ENCODE results near the gene NDUFS6.

The NDUFS6 gene

DNA sequence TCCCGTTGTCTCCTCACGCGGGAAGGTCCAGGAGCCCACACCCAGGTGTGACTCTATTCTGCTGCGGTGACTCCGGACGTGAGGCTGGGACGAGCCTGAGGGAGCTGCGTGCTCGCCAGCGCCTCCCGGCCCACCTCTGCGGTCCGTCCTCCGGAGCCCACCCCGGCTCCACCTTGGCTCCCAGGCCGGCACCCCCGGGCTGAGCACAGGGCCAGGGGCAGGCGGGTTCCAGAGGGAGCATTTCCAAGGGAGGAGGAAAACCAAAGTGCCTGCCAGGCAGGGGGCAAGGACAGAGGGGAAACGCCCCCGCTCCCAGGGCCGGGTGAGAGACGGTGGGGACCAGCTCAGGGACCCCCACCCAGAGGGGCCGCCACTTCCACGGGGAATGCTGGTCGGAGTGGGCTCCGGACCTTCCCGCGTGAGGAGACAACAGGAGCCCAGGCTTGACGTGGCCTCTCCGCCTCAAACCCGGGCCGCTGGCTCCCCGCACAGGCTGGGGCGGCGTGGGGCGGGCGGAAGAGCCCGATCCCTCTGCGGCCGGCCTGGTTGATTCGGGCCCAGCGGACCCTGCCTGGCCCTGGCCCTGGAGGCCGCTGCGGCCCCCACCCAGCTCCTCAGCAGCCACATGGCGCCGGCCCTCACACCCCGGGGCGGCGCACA lies 55.5 kb downstream of the NDUFS6 start:
- no peak for DNase-seq

DNA sequence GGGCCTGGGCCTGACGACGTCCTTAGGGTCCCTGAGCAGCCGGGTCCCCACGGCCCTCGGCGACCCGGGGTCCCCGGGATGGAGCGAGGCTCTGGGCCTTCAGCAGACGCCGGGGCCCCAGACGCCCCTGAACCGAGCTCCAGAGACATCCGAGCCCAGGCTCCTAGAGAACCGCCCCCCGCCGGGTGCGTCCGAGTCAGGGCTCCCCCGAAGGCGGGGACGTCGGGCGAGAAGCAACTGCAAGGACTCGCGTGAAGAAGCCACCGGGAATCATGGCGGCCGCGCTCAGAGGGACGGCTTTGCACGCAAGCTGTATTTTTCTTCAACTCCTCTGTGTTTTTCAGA lies 56.0 kb downstream of the NDUFS6 start:
- no peak for DNase-seq

DNA sequence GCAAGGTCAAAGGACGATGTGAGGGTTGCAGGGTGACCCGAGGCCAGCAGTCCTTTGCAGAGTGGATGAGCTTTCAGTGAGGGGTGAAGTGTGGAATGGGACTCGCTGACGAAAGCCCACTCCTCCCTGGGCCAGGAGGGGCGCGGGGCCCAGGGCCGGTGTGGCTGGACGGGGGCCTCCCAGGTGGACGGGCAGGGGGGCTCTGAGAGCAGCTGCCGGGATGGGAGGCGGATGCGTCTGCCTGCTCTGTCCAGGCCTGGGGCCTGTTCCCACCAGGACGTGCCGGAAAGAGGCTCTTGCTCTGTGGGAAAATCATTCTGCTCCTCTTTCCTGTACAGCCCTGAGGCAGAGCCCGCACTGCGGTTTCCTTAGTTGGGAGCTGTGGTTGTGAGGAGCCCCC lies 57.2 kb downstream of the NDUFS6 start:
- DNase-seq: no peak

DNA sequence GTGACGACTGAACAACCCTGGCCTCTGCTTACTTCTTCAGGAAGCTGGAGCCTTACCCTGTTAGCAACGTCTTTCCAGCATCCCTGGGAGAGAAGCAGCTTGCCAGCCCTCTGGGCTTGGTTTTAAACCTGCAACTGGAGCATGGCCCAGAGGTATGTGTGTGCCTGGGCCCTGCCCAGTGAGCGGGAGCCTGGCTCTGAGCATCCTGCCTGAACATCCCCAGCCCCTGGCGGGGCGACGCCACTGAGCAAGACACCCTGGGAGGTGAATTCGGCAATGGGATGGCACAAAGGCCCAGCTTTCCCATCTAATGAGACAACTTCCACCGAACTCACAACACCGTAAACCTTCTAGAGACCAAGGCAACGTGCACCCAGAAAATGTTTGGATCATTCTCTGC lies 57.9 kb downstream of the NDUFS6 start:
- no peak for DNase-seq

DNA sequence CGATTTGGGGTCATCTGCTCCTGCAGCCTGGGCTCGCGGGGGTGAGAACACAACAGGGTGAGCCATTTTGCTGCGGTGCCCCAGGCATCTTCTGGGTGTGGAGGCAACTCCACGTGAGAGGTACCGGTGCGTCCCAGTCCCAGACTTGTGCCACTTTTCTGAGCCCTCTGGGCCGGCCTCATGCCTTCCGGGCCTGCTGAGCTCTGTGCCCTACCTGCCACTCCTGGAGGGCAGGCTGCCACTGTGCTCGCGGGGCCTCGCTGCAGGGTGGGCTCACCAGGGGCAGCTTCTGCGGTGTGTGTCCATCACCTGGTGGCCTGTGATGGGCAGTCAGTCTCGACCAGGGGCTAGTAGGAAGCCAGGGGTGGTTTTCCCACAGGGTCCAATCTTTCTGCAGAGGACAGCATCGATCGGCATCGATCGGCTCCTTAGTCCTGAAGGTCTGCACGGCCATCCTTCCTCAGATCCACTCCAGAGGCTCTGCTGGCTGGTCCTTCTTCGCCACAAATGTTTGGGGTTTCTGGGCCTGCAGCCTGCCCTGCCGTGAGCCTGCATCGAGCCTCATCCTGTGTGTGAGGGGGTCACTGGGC lies 58.9 kb downstream of the NDUFS6 start:
- no peak for DNase-seq

DNA sequence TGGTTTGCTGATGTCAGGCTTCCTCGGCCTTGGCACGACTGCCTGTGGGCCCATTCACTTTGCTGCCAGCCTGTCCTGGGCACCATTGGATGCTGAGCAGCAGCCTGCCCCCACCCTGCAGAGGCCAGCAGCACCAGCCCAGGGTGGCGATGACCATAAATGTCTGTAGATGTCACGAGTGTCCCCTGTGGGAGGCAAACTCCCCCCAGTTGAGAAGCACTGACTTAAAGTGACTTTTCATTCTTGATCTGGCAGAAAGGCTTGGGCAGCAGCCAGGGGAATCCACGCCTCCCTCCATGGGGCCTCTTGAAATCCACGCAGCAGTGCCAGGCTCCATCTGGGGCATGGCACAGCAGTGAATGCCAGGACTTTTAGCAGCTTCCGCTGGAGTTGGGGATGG lies 59.7 kb downstream of the NDUFS6 start:
- DNase-seq: no peak

DNA sequence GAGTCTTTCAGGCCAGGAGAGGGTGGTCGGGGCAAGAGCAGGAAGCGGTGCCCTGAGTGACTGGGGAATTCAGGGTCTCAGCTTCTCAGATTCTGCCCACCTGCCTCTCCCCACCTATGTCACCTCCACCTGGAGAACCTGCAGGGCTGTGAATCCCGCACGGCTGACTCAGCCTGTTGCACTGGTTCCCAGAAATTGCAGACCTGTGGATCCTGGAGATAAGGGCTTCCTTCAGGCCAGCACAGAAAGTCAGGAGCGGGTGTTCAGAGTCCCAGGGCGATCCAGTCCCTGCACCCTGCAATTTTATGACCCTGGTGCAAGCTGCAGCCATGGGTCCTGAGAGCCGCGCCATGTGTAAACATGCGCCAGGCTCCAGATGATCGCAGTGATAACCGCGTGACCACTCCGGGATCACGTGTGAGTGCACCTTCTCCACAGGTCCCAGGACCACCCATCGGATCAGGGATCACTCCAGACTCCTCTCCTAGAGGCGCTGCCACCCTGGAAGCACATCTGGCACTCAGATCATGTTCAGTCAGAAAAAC lies 63.8 kb downstream of the NDUFS6 start:
- no peak for DNase-seq

DNA sequence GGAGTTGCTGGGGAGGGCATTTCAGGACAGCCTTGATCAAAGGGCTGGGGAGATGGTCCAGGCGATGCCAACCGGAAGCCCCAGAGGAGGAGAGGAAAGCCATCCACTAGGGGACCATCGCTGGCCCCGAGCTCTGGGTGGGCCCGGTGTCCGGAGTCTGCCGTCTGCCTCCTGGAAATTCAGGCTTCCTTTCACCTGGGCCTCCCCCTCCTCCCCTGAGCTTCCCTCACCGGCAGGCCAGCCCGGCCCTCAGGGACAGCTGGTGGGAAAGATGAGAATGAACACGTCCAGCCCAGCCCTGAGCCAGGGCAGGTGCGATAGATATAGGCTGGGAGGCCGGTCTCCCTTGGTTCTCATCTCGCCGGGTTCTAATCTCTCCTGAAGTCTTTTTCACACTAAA lies 64.3 kb downstream of the NDUFS6 start:
- DNase-seq: no peak
